WTC11 (cell line): ENCODE results near the gene MYO18B. TPM values are rescaled to one million over a fixed set of nuclear protein-coding genes. Genes with fewer than 3 reads are reported as not detected.

Source experiments
- ATAC-seq: fragments of 200-7000 bp; cut with Tn5 transposase; 2 replicates; pipeline ENCODE4 v1.10.0; 2021; ENCODE audit warnings: mild to moderate bottlenecking, moderate library complexity
- CTCF ChIA-PET: fragments of 300-600 bp; sonication (Branson Sonifier 250); formaldehyde crosslinking; loops from one replicate; lab custom pipeline; 2021; ENCODE audit warnings: antibody characterized with exemption; lab: Charles Lee
- POLR2A ChIA-PET: fragments of 350-600 bp; sonication (Branson Sonifier 250); formaldehyde crosslinking; loops from one replicate; lab custom pipeline; 2021; ENCODE audit warnings: antibody characterized with exemption; lab: Charles Lee
- DNase-seq: peaks from one replicate; pipeline ENCODE4 v3.0.0; 2021; ENCODE audit warnings: low spot score
- H3K27ac Mint-ChIP-seq: 2 replicates; pipeline ENCODE4 v1.8.0; 2021; ENCODE audit warnings: mixed read lengths
- H3K27me3 Mint-ChIP-seq: 2 replicates; pipeline ENCODE4 v1.8.0; 2021; ENCODE audit warnings: low read depth, mild to moderate bottlenecking, moderate library complexity, mixed read lengths
- H3K36me3 Mint-ChIP-seq: 2 replicates; pipeline ENCODE4 v1.8.0; 2021; ENCODE audit warnings: mixed read lengths
- H3K4me1 Mint-ChIP-seq: 2 replicates; pipeline ENCODE4 v1.8.0; 2022; ENCODE audit warnings: mixed read lengths
- H3K4me3 Mint-ChIP-seq: 2 replicates; pipeline ENCODE4 v1.8.0; 2021; ENCODE audit warnings: mild to moderate bottlenecking, moderate library complexity, mixed read lengths
- H3K9me3 Mint-ChIP-seq: 2 replicates; pipeline ENCODE4 v1.8.0; 2021; ENCODE audit warnings: mixed read lengths
- CREB1 ChIP-seq: sonication (generic); formaldehyde crosslinking; IDR thresholded peaks from 2 replicates; pipeline ENCODE4 v1.8.0; 2023; ENCODE audit warnings: mild to moderate bottlenecking, missing genetic modification reagents
- HMGA2 ChIP-seq: fragments of 250-450 bp; sonication (Bioruptor Pico); IDR thresholded peaks from 2 replicates; pipeline ENCODE4 v1.4.0; 2021; ENCODE audit warnings: mild to moderate bottlenecking, moderate library complexity
- KAT7 ChIP-seq: sonication (generic); formaldehyde crosslinking; IDR thresholded peaks from 2 replicates; pipeline ENCODE4 v1.8.1; 2023; ENCODE audit warnings: missing genetic modification reagents, mild to moderate bottlenecking, borderline replicate concordance
- NR2C2 ChIP-seq: sonication (generic); formaldehyde crosslinking; IDR thresholded peaks from 2 replicates; pipeline ENCODE4 v1.8.0; 2022; ENCODE audit warnings: mild to moderate bottlenecking, missing genetic modification reagents
- SMAD4 ChIP-seq: sonication (generic); formaldehyde crosslinking; IDR thresholded peaks from 2 replicates; pipeline ENCODE4 v1.8.0; 2022; ENCODE audit warnings: mild to moderate bottlenecking, missing genetic modification reagents
- TCF7 ChIP-seq: sonication (generic); formaldehyde crosslinking; IDR thresholded peaks from 2 replicates; pipeline ENCODE4 v1.8.0; 2022; ENCODE audit warnings: mild to moderate bottlenecking, low read depth, missing genetic modification reagents, moderate library complexity
- TEAD1 ChIP-seq: sonication (generic); formaldehyde crosslinking; IDR thresholded peaks from 2 replicates; pipeline ENCODE4 v1.8.0; 2022; ENCODE audit warnings: mild to moderate bottlenecking, missing genetic modification reagents
- ZNF263 ChIP-seq: sonication (generic); formaldehyde crosslinking; IDR thresholded peaks from 2 replicates; pipeline ENCODE4 v1.8.1; 2022; ENCODE audit warnings: low read depth, mild to moderate bottlenecking, moderate library complexity, missing genetic modification reagents
- ZNF423 ChIP-seq: fragments of 250-450 bp; sonication (Bioruptor Pico); IDR thresholded peaks from 2 replicates; pipeline ENCODE4 v2.1.2; 2022; ENCODE audit warnings: mild to moderate bottlenecking, moderate library complexity
- total RNA-seq: library from RNA; stranded (reverse); gene quantifications from 3 replicates; pipeline ENCODE4 v1.2.3, GENCODE V29; 2021
- TF ChIP-seq, protein P1 (sequence below): sonication (generic); formaldehyde crosslinking; IDR thresholded peaks from 2 replicates; pipeline ENCODE4 v1.8.0; 2023; ENCODE audit warnings: missing genetic modification reagents
- TF ChIP-seq, protein P2 (sequence below): fragments of 250-450 bp; sonication (Bioruptor Pico); IDR thresholded peaks from 2 replicates; pipeline ENCODE4 v1.9.0; 2021; ENCODE audit warnings: mild to moderate bottlenecking
- TF ChIP-seq, protein P3 (sequence below): sonication (generic); formaldehyde crosslinking; IDR thresholded peaks from 2 replicates; pipeline ENCODE4 v1.8.0; 2022; ENCODE audit warnings: missing genetic modification reagents
- TF ChIP-seq, protein P4 (sequence below): sonication (generic); formaldehyde crosslinking; IDR thresholded peaks from 2 replicates; pipeline ENCODE4 v1.8.1; 2022; ENCODE audit warnings: missing genetic modification reagents, borderline replicate concordance
- TF ChIP-seq, protein P5 (sequence below): sonication (generic); formaldehyde crosslinking; IDR thresholded peaks from 2 replicates; pipeline ENCODE4 v1.8.1; 2022; ENCODE audit warnings: low read depth, mild to moderate bottlenecking, moderate library complexity, missing genetic modification reagents, borderline replicate concordance
- TF ChIP-seq, protein P6 (sequence below): sonication (generic); formaldehyde crosslinking; conservative IDR thresholded peaks from 2 replicates; pipeline ENCODE4 v1.8.1; 2022; ENCODE audit warnings: mild to moderate bottlenecking, missing genetic modification reagents
- TF ChIP-seq, protein P7 (sequence below): fragments of 250-450 bp; sonication (Bioruptor Pico); IDR thresholded peaks from 2 replicates; pipeline ENCODE4 v1.9.0; 2021; ENCODE audit warnings: mild to moderate bottlenecking
- TF ChIP-seq, protein P8 (sequence below): sonication (generic); formaldehyde crosslinking; IDR thresholded peaks from 2 replicates; pipeline ENCODE4 v1.8.1; 2023; ENCODE audit warnings: mild to moderate bottlenecking, missing genetic modification reagents, moderate library complexity
- TF ChIP-seq, protein P9 (sequence below): sonication (generic); formaldehyde crosslinking; IDR thresholded peaks from 2 replicates; pipeline ENCODE4 v1.8.0; 2022; ENCODE audit warnings: mild to moderate bottlenecking, missing genetic modification reagents
- TF ChIP-seq, protein P10 (sequence below): fragments of 250-450 bp; sonication (Bioruptor Pico); IDR thresholded peaks from 2 replicates; pipeline ENCODE4 v1.9.0; 2021; ENCODE audit warnings: mild to moderate bottlenecking, borderline replicate concordance

The MYO18B gene
- total RNA-seq, 1 experiment from 2014 or later: 0.96 TPM

DNA sequence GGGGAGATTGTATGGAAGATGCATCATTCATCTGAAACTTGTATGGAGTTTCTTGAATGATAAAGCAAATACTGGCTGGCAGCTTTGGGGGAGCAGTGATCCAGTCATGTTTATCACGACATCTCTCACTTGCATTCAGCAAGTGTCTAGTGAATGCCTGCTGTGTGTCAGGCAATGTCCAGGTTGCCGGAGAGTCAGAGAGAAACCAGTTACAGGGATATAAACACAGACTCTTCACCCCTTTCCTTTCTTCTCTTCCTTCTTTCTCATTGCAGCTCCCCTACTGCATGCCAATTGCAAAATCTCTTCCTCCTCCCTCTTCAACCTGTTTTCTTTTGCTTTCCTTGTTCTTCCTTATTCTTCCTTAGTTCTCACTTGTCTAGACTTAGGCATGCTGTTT lies 220.7 kb downstream of the MYO18B start:
- DNase-seq (no peak), ATAC-seq (no peak)
- peaks cover 13% of the 10 kb centered on the region for H3K36me3 Mint-ChIP-seq
- ChIA-PET POLR2A (no interaction called here), CTCF (no interaction called here)
- H3K27me3 Mint-ChIP-seq: peaks cover 4% of the 10 kb centered on the region; the same call in 1 of the 2 replicates
- H3K27ac Mint-ChIP-seq: no peak overlapping the region
- peaks cover 15% of the 10 kb centered on the region for H3K4me1 Mint-ChIP-seq
- peaks cover 26% of the 10 kb centered on the region for H3K9me3 Mint-ChIP-seq
- H3K4me3 Mint-ChIP-seq: no peak overlapping the region
- no peak for TF ChIP-seq CREB1
- TF ChIP-seq, protein P1, sequence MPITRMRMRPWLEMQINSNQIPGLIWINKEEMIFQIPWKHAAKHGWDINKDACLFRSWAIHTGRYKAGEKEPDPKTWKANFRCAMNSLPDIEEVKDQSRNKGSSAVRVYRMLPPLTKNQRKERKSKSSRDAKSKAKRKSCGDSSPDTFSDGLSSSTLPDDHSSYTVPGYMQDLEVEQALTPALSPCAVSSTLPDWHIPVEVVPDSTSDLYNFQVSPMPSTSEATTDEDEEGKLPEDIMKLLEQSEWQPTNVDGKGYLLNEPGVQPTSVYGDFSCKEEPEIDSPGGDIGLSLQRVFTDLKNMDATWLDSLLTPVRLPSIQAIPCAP (CRISPR knock-in tag): no peak
- TF ChIP-seq ZNF423 (CRISPR knock-in tag): no peak
- no peak for TF ChIP-seq NR2C2 (CRISPR knock-in tag)
- TF ChIP-seq HMGA2 (CRISPR knock-in tag): no peak
- TF ChIP-seq, protein P2, sequence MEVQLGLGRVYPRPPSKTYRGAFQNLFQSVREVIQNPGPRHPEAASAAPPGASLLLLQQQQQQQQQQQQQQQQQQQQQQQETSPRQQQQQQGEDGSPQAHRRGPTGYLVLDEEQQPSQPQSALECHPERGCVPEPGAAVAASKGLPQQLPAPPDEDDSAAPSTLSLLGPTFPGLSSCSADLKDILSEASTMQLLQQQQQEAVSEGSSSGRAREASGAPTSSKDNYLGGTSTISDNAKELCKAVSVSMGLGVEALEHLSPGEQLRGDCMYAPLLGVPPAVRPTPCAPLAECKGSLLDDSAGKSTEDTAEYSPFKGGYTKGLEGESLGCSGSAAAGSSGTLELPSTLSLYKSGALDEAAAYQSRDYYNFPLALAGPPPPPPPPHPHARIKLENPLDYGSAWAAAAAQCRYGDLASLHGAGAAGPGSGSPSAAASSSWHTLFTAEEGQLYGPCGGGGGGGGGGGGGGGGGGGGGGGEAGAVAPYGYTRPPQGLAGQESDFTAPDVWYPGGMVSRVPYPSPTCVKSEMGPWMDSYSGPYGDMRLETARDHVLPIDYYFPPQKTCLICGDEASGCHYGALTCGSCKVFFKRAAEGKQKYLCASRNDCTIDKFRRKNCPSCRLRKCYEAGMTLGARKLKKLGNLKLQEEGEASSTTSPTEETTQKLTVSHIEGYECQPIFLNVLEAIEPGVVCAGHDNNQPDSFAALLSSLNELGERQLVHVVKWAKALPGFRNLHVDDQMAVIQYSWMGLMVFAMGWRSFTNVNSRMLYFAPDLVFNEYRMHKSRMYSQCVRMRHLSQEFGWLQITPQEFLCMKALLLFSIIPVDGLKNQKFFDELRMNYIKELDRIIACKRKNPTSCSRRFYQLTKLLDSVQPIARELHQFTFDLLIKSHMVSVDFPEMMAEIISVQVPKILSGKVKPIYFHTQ: no peak
- no peak for TF ChIP-seq TCF7 (CRISPR knock-in tag)
- TF ChIP-seq, protein P3, sequence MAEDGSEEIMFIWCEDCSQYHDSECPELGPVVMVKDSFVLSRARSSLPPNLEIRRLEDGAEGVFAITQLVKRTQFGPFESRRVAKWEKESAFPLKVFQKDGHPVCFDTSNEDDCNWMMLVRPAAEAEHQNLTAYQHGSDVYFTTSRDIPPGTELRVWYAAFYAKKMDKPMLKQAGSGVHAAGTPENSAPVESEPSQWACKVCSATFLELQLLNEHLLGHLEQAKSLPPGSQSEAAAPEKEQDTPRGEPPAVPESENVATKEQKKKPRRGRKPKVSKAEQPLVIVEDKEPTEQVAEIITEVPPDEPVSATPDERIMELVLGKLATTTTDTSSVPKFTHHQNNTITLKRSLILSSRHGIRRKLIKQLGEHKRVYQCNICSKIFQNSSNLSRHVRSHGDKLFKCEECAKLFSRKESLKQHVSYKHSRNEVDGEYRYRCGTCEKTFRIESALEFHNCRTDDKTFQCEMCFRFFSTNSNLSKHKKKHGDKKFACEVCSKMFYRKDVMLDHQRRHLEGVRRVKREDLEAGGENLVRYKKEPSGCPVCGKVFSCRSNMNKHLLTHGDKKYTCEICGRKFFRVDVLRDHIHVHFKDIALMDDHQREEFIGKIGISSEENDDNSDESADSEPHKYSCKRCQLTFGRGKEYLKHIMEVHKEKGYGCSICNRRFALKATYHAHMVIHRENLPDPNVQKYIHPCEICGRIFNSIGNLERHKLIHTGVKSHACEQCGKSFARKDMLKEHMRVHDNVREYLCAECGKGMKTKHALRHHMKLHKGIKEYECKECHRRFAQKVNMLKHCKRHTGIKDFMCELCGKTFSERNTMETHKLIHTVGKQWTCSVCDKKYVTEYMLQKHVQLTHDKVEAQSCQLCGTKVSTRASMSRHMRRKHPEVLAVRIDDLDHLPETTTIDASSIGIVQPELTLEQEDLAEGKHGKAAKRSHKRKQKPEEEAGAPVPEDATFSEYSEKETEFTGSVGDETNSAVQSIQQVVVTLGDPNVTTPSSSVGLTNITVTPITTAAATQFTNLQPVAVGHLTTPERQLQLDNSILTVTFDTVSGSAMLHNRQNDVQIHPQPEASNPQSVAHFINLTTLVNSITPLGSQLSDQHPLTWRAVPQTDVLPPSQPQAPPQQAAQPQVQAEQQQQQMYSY: no peak
- TF ChIP-seq, protein P4, sequence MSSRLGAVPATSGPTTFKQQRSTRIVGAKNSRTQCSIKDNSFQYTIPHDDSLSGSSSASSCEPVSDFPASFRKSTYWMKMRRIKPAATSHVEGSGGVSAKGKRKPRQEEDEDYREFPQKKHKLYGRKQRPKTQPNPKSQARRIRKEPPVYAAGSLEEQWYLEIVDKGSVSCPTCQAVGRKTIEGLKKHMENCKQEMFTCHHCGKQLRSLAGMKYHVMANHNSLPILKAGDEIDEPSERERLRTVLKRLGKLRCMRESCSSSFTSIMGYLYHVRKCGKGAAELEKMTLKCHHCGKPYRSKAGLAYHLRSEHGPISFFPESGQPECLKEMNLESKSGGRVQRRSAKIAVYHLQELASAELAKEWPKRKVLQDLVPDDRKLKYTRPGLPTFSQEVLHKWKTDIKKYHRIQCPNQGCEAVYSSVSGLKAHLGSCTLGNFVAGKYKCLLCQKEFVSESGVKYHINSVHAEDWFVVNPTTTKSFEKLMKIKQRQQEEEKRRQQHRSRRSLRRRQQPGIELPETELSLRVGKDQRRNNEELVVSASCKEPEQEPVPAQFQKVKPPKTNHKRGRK: no peak
- TF ChIP-seq, protein P5, sequence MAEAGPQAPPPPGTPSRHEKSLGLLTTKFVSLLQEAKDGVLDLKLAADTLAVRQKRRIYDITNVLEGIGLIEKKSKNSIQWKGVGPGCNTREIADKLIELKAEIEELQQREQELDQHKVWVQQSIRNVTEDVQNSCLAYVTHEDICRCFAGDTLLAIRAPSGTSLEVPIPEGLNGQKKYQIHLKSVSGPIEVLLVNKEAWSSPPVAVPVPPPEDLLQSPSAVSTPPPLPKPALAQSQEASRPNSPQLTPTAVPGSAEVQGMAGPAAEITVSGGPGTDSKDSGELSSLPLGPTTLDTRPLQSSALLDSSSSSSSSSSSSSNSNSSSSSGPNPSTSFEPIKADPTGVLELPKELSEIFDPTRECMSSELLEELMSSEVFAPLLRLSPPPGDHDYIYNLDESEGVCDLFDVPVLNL (CRISPR knock-in tag): no peak
- TF ChIP-seq, protein P6, sequence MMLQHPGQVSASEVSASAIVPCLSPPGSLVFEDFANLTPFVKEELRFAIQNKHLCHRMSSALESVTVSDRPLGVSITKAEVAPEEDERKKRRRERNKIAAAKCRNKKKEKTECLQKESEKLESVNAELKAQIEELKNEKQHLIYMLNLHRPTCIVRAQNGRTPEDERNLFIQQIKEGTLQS (CRISPR knock-in tag): no peak
- TF ChIP-seq, protein P7, sequence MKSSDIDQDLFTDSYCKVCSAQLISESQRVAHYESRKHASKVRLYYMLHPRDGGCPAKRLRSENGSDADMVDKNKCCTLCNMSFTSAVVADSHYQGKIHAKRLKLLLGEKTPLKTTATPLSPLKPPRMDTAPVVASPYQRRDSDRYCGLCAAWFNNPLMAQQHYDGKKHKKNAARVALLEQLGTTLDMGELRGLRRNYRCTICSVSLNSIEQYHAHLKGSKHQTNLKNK (CRISPR knock-in tag): no peak
- TF ChIP-seq, protein P8, sequence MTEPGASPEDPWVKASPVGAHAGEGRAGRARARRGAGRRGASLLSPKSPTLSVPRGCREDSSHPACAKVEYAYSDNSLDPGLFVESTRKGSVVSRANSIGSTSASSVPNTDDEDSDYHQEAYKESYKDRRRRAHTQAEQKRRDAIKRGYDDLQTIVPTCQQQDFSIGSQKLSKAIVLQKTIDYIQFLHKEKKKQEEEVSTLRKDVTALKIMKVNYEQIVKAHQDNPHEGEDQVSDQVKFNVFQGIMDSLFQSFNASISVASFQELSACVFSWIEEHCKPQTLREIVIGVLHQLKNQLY: no peak
- TF ChIP-seq ZNF263: no peak
- TF ChIP-seq, protein P9, sequence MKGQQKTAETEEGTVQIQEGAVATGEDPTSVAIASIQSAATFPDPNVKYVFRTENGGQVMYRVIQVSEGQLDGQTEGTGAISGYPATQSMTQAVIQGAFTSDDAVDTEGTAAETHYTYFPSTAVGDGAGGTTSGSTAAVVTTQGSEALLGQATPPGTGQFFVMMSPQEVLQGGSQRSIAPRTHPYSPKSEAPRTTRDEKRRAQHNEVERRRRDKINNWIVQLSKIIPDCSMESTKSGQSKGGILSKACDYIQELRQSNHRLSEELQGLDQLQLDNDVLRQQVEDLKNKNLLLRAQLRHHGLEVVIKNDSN (CRISPR knock-in tag): no peak
- TF ChIP-seq SMAD4 (CRISPR knock-in tag): no peak
- no peak for TF ChIP-seq KAT7
- TF ChIP-seq, protein P10, sequence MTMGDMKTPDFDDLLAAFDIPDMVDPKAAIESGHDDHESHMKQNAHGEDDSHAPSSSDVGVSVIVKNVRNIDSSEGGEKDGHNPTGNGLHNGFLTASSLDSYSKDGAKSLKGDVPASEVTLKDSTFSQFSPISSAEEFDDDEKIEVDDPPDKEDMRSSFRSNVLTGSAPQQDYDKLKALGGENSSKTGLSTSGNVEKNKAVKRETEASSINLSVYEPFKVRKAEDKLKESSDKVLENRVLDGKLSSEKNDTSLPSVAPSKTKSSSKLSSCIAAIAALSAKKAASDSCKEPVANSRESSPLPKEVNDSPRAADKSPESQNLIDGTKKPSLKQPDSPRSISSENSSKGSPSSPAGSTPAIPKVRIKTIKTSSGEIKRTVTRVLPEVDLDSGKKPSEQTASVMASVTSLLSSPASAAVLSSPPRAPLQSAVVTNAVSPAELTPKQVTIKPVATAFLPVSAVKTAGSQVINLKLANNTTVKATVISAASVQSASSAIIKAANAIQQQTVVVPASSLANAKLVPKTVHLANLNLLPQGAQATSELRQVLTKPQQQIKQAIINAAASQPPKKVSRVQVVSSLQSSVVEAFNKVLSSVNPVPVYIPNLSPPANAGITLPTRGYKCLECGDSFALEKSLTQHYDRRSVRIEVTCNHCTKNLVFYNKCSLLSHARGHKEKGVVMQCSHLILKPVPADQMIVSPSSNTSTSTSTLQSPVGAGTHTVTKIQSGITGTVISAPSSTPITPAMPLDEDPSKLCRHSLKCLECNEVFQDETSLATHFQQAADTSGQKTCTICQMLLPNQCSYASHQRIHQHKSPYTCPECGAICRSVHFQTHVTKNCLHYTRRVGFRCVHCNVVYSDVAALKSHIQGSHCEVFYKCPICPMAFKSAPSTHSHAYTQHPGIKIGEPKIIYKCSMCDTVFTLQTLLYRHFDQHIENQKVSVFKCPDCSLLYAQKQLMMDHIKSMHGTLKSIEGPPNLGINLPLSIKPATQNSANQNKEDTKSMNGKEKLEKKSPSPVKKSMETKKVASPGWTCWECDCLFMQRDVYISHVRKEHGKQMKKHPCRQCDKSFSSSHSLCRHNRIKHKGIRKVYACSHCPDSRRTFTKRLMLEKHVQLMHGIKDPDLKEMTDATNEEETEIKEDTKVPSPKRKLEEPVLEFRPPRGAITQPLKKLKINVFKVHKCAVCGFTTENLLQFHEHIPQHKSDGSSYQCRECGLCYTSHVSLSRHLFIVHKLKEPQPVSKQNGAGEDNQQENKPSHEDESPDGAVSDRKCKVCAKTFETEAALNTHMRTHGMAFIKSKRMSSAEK (CRISPR knock-in tag): no peak
- TF ChIP-seq TEAD1 (CRISPR knock-in tag): no peak
